Body of pancreas (tissue), 4 donors: Measurements from ENCODE around the gene WNT3A. TPM values are rescaled to one million over a fixed set of nuclear protein-coding genes. Genes with fewer than 3 reads are reported as not detected.
A peak's percentile ranks its signal among the peaks of the same experiment; 100 is the strongest.

ENCODE experiments used
- ATAC-seq: fragments of 150-250 bp; one replicate; pipeline ENCODE4 v1.9.1; 2016
- DNase-seq, 4 donors: peaks; one replicate each; pipeline ENCODE4 v3.0.0-alpha.2; 2019
- H3K27ac ChIP-seq, 4 donors: fragments of 200-600 bp; sonication (generic); 1 replicate in 3 of 4; 2 replicates in 1 of 4; pipeline versions ENCODE4 v1.5.1 to v1.6.1; 2016 to 2019; ENCODE audit warnings: mild to moderate bottlenecking in 1 of 4, mixed read lengths in 1 of 4, moderate library complexity in 1 of 4
- H3K27me3 ChIP-seq, 2 donors: fragments of 200-600 bp; sonication (generic); one replicate each; pipeline ENCODE4 v1.6.0; 2016; ENCODE audit warnings: mild to moderate bottlenecking in 1 of 2
- H3K36me3 ChIP-seq, 2 donors: fragments of 200-600 bp; sonication (generic); replicated peaks in 1 of 2; 2 replicates each; pipeline ENCODE4 v1.5.1; 2016; ENCODE audit warnings: low read depth in 2 of 2; ENCODE audit not compliant: insufficient read depth in 1 of 2
- H3K4me1 ChIP-seq: fragments of 200-600 bp; sonication (generic); one replicate; pipeline ENCODE4 v1.6.0; 2016
- H3K4me3 ChIP-seq, 2 donors: fragments of 200-600 bp; sonication (generic); 1 replicate in 1 of 2; 2 replicates in 1 of 2; pipeline ENCODE4 v1.5.1; 2016 to 2019
- H3K9me3 ChIP-seq, 3 donors: fragments of 200-600 bp; sonication (generic); 1 replicate in 2 of 3; 2 replicates in 1 of 3; pipeline ENCODE4 v1.5.1; 2016
- POLR2A ChIP-seq, 3 donors: fragments of 450-650 bp; IDR thresholded peaks; one replicate each; pipeline ENCODE4 v1.6.1; 2016; ENCODE audit warnings: antibody characterized with exemption in 3 of 3, mild to moderate bottlenecking in 2 of 3
- WGBS, 2 donors: methylation state at CpG; one replicate each; pipeline ENCODE4 v1.1.5; 2017; 5-methylcytosine and 5-hydroxymethylcytosine counted together
- intact Hi-C: fragments of 100-400 bp; cut with DNase I; formaldehyde crosslinking; loops from one replicate; pipeline ENCODE4 v1.15.1; 2023
- total RNA-seq, 2 donors: library from RNA; depleted of rRNA; stranded (reverse); fragments of >200 nt; gene quantifications; one replicate each; pipeline ENCODE4 v1.1.0, GENCODE V29; 2016
- TF ChIP-seq, protein P1 (sequence below), 7 experiments: fragments of 450-650 bp in 4 of 7; fragments of 200-600 bp in 3 of 7; sonication (generic) in 3 of 7; IDR thresholded peaks; one replicate each; pipeline ENCODE4 v1.5.1; 2016 to 2019; ENCODE audit warnings: antibody characterized with exemption in 7 of 7

Gene WNT3A
- total RNA-seq, 2 donors from 2014 or later = not detected

DNA sequence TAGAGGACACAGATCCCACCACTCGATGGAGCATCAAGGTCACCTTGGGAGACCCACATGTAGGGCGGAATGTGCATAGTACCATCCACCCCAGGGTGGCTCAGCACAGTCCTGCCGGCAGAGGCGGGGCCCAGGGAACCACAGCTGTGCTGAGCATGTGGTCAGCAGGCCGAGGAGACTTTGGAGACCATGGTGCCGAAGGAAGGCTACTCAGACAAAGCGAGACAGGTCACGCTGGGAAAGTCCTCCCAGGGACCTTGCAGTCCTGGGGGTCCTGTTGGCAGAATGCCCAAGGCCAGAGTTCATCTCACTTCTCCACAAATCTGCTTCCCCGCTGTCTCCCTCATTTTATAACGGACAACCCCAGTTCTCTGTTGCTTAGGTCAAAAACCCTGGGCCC is 22.5 kb downstream of the WNT3A start:
- intact Hi-C loops = no loop called here
- peak in 1 of 4 donors; percentile 9 for DNase-seq
- Histone ChIP-seq H3K4me1 (no peaks in the 10 kb centered on the region), H3K27me3 (no peaks in the 10 kb centered on the region), H3K36me3 (no peaks in the 10 kb centered on the region), H3K9me3 (peaks cover 0 to 3% (median 0%) of the 10 kb centered on the region in 3 donors), H3K4me3 (no peak overlapping the region), H3K27ac (no peak overlapping the region)
- 76 to 78% methylated on average over 10 of the region's 10 CpGs for WGBS, 2 donors
- no peak for TF ChIP-seq POLR2A (IDR thresholded peaks at IDR 0.05)
- ATAC-seq = no peak

DNA sequence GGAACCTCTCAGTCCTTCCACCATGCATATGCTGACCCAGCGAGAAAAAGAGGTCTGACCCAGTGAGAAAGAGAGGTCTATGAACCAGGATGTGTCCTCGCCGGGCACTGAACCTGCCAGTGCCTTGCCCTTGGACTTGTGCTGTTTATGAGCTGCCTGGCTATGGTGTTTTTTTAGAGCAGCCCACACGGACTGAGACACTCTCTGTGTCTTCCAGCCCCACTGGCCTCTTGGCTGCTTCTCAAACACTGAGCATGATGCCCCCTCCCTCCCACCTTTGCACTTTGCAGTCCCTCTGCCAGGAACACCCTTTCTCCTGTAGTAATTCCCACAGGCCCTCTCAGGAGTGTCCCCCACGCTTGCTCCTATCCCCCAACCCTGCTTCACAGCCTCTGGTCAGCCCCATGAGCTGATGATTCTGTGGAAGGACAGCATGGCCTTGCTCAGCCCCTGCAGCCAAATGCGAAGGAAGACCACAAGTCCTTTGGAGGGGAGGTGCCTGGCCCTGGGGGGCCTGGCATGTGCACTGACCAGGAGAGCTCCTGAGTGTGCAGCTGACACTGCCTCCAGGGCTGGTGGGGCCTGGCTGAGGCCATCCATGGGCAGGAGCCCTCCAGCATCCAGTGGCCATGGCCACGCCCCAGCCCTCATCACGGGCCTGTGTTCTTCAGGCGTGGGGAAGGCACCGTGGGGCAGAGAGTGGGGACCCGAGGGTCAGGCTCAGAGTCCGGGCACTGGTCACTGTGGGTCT is 23.8 kb downstream of the WNT3A start:
- Histone ChIP-seq H3K36me3 (no peaks in the 10 kb centered on the region), H3K27ac (no peak overlapping the region), H3K27me3 (no peaks in the 10 kb centered on the region), H3K4me1 (no peaks in the 10 kb centered on the region), H3K9me3 (peaks cover 0 to 3% (median 0%) of the 10 kb centered on the region in 3 donors), H3K4me3 (no peak overlapping the region)
- no peak for TF ChIP-seq POLR2A (IDR thresholded peaks at IDR 0.05)
- TF ChIP-seq, protein P1, sequence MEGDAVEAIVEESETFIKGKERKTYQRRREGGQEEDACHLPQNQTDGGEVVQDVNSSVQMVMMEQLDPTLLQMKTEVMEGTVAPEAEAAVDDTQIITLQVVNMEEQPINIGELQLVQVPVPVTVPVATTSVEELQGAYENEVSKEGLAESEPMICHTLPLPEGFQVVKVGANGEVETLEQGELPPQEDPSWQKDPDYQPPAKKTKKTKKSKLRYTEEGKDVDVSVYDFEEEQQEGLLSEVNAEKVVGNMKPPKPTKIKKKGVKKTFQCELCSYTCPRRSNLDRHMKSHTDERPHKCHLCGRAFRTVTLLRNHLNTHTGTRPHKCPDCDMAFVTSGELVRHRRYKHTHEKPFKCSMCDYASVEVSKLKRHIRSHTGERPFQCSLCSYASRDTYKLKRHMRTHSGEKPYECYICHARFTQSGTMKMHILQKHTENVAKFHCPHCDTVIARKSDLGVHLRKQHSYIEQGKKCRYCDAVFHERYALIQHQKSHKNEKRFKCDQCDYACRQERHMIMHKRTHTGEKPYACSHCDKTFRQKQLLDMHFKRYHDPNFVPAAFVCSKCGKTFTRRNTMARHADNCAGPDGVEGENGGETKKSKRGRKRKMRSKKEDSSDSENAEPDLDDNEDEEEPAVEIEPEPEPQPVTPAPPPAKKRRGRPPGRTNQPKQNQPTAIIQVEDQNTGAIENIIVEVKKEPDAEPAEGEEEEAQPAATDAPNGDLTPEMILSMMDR (IDR thresholded peaks at IDR 0.05) = no peak
- WGBS, 2 donors = 74 to 85% methylated on average over 6 to 12 of the region's 12 CpGs
- peak in 2 of 4 donors; percentile 2 to 4 for DNase-seq
- intact Hi-C loops = no loop called here
- no peak for ATAC-seq

DNA sequence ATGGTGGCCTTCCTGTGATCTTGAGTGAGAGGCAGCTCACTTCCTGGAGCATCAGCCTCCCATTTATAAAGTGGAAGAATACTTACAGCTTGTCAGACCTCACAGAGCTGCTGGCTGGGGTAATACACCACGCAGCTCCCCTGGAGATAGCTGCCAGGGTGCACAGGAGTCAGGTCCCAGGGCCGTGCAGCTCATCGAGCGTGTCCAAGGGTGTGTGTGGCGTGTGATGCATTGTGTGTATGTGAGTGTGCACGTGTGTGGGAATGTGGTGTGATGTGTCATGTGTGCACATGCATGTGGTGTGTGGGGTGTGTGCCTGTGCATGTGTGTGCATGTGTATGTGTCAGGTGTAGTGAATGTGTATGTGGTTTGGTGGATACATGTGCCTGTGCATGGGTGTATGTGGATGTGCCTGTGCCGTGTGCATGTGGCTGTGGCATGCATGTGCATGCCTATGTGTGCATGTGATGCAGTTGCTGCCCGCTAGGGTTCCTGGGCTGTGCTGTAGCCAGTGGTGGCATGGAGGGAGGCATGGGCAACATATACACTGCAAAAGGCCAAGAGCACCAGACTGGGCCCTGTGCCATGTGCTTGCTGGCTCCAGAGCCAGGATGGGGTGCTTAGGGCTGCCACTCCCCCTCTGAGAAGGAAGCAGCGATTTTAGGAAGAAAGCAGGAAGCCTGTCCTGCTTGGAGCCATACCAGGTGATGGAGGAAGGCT is 24.6 kb downstream of the WNT3A start:
- no peak overlapping the region for H3K4me3 ChIP-seq

DNA sequence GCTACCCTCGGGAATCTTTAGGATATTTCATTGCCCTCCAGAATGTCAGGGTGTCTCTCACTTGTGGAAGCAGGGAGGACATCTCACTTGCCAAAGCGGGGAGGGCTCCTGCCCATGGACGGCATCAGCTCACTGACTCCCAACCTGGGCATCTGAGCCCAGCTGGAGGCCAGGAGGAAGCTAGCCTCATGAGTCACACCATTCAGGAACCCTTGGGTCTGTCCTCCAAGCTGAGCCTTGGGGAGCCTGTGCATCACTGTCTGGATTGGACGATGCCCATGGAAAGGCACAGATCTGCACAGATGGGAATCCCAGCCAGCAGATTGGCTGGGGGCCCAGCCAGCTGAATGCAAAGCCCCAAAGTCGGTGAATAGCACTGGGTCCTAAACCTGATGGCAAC is 25.2 kb downstream of the WNT3A start:
- WGBS, 2 donors = 71 to 82% methylated on average over 1 to 5 of the region's 5 CpGs
- ATAC-seq (no peak), DNase-seq (no peak)
- no peak overlapping the region for H3K4me3 ChIP-seq
- TF ChIP-seq POLR2A (IDR thresholded peaks at IDR 0.05) = no peak
- TF ChIP-seq, protein P1 (IDR thresholded peaks at IDR 0.05) = no peak
- peaks cover 0 to 3% (median 0%) of the 10 kb centered on the region in 3 donors for H3K9me3 ChIP-seq
- no peaks in the 10 kb centered on the region for H3K4me1 ChIP-seq
- intact Hi-C loops = no loop called here
- H3K27ac ChIP-seq = no peak overlapping the region
- no peaks in the 10 kb centered on the region for H3K36me3 ChIP-seq
- no peaks in the 10 kb centered on the region for H3K27me3 ChIP-seq

More for the DNA sequence above, 24.6 kb downstream of the WNT3A start:
- no peak for ATAC-seq
- Histone ChIP-seq H3K27me3 (no peaks in the 10 kb centered on the region), H3K27ac (no peak overlapping the region), H3K9me3 (peaks cover 0 to 3% (median 0%) of the 10 kb centered on the region in 3 donors), H3K36me3 (no peaks in the 10 kb centered on the region), H3K4me1 (no peaks in the 10 kb centered on the region)
- intact Hi-C loops = no loop called here
- peak in 1 of 4 donors; percentile 2 for DNase-seq
- WGBS, 2 donors = 74 to 79% methylated on average over 9 of the region's 9 CpGs
- TF ChIP-seq, protein P1 (IDR thresholded peaks at IDR 0.05) = no peak
- no peak for TF ChIP-seq POLR2A (IDR thresholded peaks at IDR 0.05)

DNA sequence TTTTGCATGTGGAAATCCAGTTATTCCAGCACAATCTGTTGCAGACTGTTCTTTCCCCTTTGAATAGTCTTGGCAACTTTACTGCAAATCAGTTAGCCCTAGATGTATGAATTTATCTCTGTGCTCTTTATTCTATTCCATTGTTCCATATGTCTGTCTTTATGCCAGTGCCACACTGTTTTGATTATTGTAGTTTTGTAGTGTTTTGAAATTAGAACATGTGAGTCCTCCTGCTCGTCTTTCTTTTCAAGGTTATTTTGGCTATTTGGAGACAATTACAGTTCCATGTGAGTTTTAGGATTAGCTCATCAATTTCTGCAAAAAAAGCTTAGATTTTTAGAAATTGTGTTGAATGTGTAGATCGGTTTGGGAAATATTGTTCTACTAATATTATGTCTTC is 26.6 kb downstream of the WNT3A start:
- H3K9me3 ChIP-seq = peaks cover 0 to 3% (median 0%) of the 10 kb centered on the region in 3 donors
- H3K4me3 ChIP-seq = no peak overlapping the region
- no peak for TF ChIP-seq POLR2A (IDR thresholded peaks at IDR 0.05)
- TF ChIP-seq, protein P1 (IDR thresholded peaks at IDR 0.05) = no peak
- peaks cover 9% of the 10 kb centered on the region for H3K4me1 ChIP-seq
- DNase-seq (no peak), ATAC-seq (no peak)
- H3K27me3 ChIP-seq = peaks cover 0 to 4% of the 10 kb centered on the region in 2 donors
- H3K36me3 ChIP-seq = no peaks in the 10 kb centered on the region
- 62 to 77% methylated on average over 2 of the region's 2 CpGs for WGBS, 2 donors
- intact Hi-C loops = no loop called here
- no peak overlapping the region for H3K27ac ChIP-seq
